Measurements from ENCODE around the gene ZNF266.

Gene ZNF266

DNA sequence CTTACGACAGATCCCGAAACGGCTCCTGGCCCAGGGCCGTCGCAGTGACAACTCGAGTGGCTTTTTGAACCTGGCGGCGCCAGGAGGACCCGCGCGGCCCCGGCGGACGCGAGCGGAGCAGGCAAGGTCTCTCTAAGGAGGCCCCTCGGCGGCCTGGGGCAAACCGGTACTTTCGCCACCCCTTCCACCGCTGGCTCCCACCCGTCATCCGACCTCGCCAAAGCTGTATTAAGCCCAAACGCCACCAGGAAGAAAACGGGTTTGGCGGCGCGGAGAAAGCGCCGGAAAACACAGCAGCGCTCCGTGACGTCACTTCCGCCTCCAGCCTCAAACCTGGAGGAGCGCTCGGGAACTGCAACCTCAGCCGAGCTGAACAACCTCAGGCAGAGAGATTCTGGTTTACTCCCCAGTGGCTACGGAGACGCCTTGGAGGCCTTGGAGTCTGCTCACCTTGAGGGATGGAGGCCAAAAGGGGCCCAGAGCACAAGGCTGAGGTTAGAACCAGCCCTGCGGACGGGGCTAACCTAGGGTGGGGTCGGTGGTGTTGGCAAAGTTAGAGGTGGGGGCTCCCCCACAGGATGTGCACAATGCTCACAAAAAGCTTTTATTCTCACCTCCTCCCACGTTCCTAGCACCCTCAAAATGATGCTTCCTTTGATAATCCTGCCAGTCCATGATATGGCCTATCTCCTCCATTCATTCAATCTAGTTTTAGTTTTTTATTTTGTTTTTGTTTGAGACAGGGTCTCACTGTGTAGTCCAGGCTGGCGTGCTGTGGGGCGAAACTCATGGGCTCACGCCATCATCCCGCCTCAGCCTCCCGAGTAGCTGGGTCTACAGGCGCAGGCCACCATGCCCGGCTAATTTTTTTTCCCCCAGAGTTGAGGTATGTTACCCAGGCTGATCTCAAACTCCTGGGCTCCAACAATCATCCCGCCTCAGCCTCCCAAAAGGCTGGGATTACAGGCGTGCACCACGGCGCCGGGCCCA, at the start of gene ZNF266:
TSS of gene ZNF266 (minus strand) at position 295 of the 990 bp plus-strand sequence. CDS start 15,484 bp downstream, outside the sequence.
- peak; percentile 91 for DNase-seq (ENCODE audit: low spot score)

DNA sequence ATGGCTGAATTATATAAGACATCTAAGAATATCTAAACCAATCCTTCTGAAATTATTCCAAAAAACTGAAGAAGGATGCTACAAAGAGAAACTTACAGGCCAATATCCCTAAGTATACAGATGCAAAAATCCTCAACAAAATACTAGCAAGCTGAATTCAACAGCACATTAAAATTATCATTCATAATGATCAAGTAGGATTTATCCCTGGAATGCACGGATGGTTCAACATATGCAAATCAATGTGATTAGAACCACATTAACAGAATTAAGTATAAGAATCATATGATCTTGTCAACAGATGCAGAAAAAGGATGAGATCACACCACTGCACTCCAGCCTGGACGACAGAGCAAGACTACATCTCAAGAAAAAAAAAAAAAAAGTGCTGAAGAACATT, 49.8 kb upstream of the ZNF266 start:
- no peak for DNase-seq (ENCODE audit: low spot score)

DNA sequence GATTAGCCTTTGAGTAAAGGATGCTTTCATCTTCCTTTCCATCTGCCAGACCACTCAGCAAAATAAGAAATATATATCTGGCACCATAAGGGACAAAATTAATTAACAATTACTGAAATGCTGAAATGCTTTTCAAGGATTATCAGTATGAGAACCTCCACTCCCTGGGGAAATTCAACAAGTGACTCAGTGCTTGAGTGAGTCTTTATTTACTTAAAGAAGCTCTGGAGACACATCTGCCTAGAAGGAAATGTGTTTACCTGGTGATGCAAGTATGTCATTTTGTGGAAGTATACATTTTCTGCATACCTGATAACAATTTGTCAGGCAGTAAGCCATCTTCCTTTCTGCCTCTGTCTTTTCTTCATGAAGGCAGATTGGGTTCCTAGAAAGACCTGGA, 39.6 kb upstream of the ZNF266 start:
- DNase-seq (ENCODE audit: low spot score) = no peak

DNA sequence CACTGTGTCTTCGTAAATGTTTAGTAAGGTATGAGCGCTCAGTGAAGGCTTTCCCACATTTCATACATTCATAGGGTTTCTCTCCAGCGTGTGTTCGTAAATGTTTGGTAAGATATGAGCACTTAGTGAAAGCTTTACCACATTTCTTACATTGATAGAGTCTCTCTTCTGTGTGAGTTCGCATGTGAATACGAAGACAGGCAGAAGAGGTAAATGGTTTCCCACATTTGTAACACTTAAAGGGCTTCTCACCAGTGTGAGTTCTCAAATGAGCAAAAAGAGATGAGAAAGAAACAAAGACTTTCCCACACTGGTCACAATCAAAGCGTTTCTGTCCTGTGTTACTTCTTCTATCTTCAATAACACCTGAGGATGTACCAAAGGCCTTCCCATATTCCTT, 31.8 kb upstream of the ZNF266 start:
- DNase-seq (ENCODE audit: low spot score) = no peak

DNA sequence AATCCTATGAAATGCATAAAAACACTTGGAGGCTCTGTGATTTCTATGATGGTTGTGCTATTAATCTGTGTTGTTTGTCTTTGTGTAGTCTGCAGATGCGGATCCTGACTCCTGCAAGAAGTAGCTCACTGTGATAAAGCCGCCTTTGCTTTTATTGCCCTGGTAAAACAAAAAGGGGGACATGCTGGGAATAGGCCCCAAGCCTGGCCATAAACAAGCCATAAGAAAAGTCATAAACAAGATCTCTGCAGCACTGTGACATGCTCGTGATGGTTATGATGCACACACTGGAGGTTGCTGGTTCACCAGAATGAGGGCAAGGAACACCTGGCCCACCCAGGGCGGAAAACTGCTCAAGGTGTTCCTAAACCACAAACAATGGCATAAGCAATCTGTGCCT, 26.6 kb upstream of the ZNF266 start:
- no peak for DNase-seq (ENCODE audit: low spot score)

DNA sequence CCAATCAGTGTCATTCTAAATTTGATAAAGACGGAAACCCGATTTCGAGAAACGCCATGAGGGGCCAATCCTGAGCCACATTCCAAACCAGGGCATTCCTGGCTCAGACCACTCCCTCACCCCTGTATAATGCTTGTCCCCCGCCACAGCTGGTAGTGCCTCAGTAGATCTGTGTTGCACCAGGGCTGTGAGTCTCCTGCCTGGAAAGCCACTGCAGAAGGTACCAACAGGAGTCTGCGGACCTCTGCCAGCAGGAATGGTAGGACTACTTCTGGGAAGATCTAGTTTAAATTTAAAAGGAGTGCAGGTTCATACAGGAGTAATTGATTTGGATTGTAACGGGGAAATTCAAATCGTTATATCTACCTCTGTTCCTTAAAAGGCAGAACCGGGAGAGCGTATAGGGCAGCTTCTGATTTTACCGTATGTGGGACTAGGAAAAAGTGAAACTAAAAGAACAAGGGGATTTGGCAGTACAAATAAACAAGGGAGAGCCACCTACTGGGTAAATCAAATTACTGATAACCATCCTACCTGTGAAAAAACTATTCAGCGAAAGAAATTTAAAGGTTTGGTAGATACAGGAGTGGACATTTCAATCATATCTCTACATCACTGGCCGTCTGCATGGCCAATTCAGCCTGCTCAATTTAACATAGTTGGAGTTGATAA, 20.8 kb upstream of the ZNF266 start:
- DNase-seq (ENCODE audit: low spot score) = no peak

DNA sequence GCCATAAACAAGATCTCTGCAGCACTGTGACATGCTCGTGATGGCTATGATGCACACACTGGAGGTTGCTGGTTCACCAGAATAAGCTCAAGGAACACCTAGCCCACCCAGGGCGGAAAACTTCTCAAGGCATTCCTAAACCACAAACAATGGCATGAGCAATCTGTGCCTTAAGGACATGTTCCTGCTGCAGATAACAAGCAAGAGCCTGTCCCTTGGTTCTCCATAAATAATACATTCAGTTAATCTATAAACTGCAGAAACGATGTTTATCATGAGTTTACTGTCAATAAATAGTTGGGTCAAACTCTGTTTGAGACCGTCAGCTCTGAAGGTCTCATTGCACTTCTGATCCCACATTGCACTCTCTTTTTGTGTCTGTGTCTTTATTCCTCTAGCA, 18.6 kb upstream of the ZNF266 start:
- no peak for DNase-seq (ENCODE audit: low spot score)

DNA sequence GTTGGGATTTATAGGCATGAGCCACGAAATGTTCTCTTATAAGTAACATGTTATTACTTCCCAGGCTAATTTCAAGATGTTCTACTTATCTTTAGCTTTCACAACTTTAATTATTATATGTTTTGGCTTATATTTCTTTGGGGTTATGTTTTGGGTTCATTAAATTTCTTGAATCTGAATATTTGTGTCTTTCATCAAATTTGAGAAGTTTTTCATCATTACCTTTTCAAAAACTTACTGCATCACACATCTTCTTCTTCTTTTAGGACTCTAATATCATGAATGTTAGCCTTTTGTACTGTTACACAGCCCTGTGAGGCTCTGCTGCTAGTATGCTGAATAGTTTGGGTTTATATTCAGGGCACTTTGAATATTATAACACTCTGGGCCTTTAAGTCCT, 9.7 kb upstream of the ZNF266 start:
- DNase-seq (ENCODE audit: low spot score) = no peak

DNA sequence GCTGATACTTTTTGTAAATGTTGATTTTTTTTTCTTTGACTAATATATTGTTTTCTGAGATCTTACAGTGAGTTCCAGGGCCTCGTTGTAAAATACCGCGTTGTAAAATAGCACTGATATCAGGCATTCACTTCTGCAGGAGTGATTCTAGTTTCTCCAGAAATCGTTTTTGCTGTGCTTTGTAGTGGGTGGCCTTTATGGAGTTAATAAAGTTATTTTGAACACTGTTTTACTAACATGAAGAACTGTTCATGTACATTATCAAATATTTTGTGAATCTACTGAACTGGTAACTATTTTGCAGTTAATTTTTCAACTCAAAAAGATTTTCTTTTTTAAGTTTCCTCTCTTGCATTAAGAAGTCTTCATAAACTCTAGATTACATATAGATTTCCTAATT, 985 bp upstream of the ZNF266 start:
- no peak for DNase-seq (ENCODE audit: low spot score)

DNA sequence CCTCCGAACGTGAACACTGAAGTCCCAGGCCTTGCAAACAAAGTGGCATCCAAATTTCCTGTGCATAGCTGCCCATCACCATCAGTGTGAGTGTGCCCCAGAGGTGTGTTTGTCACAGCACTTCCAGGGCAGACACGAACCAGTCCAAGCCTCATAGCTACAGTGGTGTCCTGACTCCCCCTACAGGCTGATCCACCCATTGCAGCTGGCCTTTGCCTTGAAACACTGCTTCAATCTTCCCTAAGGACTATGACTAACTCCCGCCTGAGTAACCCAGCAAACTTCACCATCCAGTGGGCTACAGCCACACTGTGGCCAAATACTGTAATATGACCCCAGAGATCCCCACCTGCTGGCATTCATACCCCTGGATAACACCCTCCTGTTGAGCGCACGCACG, 3.9 kb downstream of the ZNF266 start:
- DNase-seq (ENCODE audit: low spot score) = peak; percentile 4

DNA sequence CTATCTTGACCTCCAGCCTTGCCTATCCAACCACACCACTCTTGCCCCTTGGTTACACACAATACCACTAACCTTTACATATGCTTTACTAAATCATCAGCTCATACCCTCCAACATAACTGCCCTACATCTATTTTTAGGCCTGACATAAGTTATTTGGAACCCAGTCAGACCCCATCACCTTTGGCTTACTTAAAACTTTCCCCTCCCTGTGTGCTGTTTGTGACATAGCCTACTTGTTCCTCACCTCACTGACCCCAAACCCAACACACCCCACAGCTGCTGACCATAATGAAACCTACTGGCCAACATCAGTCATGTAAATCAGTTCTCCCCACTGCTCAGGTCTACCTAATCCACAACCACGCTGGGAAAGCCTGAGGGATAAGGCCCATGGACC, 4.9 kb downstream of the ZNF266 start:
- no peak for DNase-seq (ENCODE audit: low spot score)

DNA sequence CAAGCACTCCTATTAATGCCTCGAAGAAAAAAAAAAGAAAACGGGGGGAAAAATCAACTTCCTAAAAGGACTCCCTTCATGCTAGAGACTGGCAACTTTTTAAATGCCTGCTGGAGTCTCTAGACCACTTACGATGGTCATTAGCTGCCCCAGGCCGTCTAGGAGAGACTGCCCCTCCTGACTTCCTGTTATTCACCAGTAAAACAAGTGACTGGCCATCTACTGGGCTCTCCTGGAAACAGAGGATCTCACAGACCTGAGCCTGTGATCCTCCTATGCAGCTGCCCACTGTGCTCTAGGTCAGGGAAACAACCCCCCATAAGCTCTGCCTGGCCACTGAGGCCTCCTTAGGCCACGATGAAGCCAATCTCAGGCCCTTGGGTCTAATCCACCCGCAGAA, 7.4 kb downstream of the ZNF266 start:
- DNase-seq (ENCODE audit: low spot score) = no peak

DNA sequence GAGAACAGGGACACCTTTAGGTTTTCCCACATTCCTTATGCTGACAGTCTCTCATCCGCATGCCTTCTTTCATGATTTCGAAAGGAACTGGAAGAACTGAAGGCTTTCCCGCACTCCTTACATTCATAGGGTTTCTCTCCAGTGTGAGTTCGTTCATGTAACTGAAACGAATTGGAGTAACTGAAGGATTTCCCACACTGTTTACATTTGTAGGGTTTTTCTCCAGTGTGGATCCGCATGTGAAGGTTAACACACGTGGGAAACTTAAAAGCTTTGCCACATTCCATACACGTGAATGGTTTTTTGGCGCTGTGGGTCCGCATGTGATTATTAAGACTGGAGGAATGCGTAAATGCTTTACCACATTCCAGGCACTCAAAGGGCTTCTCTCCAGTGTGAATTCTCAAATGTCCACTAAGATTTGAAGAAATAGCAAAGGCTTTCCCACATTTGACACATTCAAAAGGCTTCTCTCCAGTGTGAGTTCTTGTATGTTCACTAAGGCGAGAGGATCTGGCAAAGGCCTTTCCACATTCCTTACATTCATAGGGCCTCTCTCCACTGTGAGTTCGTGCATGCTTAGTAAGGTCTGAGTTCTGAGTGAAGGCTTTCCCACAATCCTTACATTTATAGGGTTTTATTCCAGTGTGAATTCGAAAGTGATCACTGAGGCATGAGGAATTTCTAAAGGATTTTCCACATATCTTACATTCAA, 22.0 kb downstream of the ZNF266 start:
- no peak for DNase-seq (ENCODE audit: low spot score)

DNA sequence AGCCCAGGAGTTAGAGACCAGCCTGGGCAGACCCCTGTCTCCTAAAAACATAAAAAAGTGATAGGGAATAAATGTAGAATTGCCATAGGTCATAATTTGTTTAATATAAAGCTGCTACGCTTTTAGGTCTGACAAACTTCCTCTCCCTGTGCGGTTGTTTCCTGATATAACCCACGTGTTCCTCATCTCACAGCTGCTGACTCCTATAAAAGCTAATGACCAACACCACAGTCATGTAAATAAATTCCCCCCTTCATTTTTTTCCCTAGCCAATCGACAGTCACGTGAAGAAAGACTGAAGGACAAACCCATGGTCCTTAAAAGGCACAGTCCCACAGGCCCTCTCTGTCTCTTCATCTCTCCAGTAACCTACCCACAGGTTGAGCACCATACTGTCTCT, 27.5 kb downstream of the ZNF266 start:
- DNase-seq (ENCODE audit: low spot score) = no peak

DNA sequence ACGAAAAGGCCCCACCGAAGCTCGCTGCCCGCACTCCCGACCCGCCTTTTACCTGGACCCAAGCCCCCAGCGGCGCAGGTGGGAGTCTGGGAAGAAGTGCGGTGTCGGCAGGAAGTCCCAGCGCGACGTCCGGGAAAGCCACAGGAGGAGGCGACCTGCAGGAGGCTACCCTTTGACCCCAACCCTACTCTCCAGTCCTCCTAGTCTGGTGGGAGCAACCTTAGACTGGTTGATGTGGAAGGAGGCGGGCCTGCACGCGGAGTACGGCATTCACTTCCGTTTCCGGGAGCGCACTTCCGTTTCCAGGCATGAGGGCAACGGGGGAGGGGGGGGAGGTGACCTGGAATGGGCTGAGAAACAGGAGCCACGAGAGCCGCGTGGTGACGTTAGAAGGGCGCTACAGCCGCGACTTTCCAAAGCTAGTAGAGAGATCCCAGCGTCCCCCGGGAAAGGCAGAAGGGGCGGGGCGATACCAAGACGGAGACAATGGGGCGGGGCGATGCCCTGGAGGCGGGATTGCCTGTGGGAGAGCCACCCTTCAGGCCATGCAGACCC, 28.5 kb downstream of the ZNF266 start:
- peak; percentile 9 for DNase-seq (ENCODE audit: low spot score)

DNA sequence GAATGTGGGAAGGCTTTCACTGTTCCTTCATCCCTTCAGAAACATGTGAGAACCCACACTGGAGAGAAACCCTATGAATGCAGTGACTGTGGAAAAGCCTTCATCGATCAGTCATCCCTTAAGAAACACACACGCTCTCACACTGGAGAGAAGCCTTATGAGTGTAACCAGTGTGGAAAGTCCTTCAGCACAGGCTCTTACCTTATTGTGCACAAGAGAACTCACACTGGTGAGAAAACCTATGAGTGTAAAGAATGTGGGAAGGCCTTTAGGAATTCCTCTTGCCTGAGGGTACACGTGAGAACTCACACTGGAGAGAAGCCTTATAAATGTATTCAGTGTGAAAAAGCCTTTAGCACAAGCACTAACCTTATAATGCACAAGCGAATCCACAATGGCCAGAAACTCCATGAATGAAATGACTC, 54.0 kb downstream of the ZNF266 start:
- no peak for DNase-seq (ENCODE audit: low spot score)

DNA sequence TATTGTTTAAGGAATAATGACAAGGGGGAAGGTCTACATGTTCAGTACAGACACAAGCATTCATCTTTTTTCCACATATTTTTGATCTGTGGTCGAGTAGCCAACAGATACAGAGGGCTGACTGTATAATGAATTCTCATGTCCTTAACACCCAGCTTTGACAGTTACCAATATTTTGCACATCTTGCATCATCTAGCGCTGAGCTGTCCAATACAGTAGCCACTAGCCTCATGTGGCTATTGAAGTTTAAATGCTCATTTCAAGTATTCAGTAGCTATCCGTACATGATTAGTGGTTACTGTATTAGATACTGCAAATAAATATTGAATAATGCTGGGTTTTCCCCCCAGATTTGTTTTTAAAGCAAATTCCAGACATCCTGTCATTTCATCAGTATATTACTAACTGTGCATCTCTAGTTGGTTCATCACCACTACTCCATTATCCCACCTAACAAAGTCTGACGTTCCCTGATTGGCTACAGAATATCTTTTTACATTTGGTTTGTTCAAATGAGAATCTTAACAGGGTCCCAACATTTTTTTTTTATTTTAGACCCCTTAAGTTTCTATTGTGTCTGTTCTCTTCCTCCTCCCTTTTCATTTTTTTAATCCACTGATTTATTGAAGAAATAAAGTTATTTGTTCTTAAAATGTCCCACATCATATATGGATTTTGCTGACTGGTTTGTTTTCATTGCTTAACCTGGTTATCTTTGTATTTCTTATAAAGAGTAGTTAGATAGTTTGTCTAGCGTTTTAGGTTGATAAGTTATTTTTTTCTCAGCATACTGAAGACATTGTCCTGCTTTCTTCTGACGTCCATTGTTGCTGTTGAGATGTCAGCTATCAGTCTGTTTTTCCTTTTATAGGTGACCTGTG, 64.4 kb downstream of the ZNF266 start:
- no peak for DNase-seq (ENCODE audit: low spot score)

DNA sequence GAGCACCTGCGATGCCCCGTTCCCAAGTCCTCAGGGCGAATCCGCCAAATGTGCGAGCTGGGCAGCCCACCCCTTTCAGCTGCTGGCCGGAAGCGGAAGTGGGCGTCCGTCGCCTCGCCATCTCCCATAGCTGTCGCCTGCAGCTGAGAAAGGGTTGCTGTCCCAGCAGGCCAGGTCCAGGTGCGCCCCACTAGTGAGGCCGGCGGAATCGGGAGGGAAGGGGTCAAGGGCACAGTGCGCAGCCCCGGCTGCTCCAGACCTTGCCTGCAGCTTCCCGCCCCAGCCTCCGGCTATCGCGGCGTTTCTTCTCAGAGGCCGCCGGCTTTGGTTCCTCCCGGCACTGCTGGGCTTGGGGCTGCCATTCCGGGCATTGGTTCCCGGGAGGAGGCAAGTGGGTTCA, 72.5 kb downstream of the ZNF266 start, which contains the start of gene ZNF177:
TSS of gene ZNF177 (plus strand) at position 109 of the 400 bp plus-strand sequence. CDS start 15,299 bp downstream, outside the sequence.
- no peak for DNase-seq (ENCODE audit: low spot score)
